K562 (cell line): ENCODE results near the gene GPR153. TPM values are rescaled to one million over a fixed set of nuclear protein-coding genes. Genes with fewer than 3 reads are reported as not detected.

Experiments used
- ATAC-seq: fragments of 200-7000 bp; cut with Tn5 transposase; 3 replicates; pipeline ENCODE4 v1.9.1; 2020; ENCODE audit warnings: moderate library complexity
- BruUV-seq: library from RNA; stranded (reverse); fragments of 400-500 nt; replicated peaks from 2 replicates; lab custom pipeline; 2021; lab: Mats Ljungman, UMichigan
- CTCF ChIA-PET: fragments of 300-600 bp; formaldehyde crosslinking; extraction: SDS; loops from one replicate; lab custom pipeline; 2021; ENCODE audit warnings: low intra/inter-chr PET ratio; lab: Yijun Ruan, JAX
- POLR2A ChIA-PET: fragments of 300-600, 350-650 bp; sonication (Branson Sonifier 250); formaldehyde crosslinking; extraction: SDS; loops from one replicate; lab custom pipeline; 2021; ENCODE audit warnings: antibody characterized with exemption, inconsistent platforms; lab: Yijun Ruan, JAX
- DNase-seq, 4 experiments: peaks; one replicate each; pipeline versions ENCODE4 v3.0.0 to v3.0.0-alpha.2; 2011 to 2018; ENCODE audit warnings: low spot score in 3 of 4, mixed read lengths in 3 of 4; ENCODE audit errors: extremely low read depth in 1 of 4
- FAIRE-seq: peaks from 2 replicates; lab custom pipeline; 2011; peaks lifted over from hg19 to GRCh38; lab: Jason Lieb, UNC
- H2AFZ ChIP-seq: 2 replicates; pipeline ENCODE4 v1.6.0; 2011; ENCODE audit warnings: low read depth, low read length, control low read depth, inconsistent platforms
- H3K27ac ChIP-seq: fragments of 200-600 bp; 3 replicates; pipeline ENCODE4 v1.8.0; 2011; ENCODE audit warnings: low read depth, mild to moderate bottlenecking, control low read depth, inconsistent platforms, low read length, moderate library complexity, mixed read lengths; ENCODE audit errors: extremely low read depth
- H3K27me3 ChIP-seq, 2 experiments: fragments of 300-600 bp in 1 of 2; 2 replicates in 1 of 2; 3 replicates in 1 of 2; pipeline versions ENCODE4 v1.6.0 to v1.8.0; 2011; ENCODE audit warnings: inconsistent platforms in 2 of 2, low read length in 2 of 2, mild to moderate bottlenecking in 1 of 2, mixed read lengths in 1 of 2, moderate library complexity in 1 of 2; ENCODE audit not compliant: control insufficient read depth in 2 of 2, insufficient read depth in 2 of 2
- H3K36me3 ChIP-seq: fragments of 300-600 bp; 3 replicates; pipeline ENCODE4 v1.8.0; 2011; ENCODE audit warnings: mild to moderate bottlenecking, low read length, inconsistent platforms; ENCODE audit not compliant: control insufficient read depth, insufficient read depth
- H3K4me1 ChIP-seq, 2 experiments: fragments of 200-600 bp in 1 of 2; replicated peaks in 1 of 2; 2 replicates in 1 of 2; 3 replicates in 1 of 2; pipeline versions ENCODE4 v1.5.1 to v1.8.0; 2011; ENCODE audit warnings: inconsistent platforms in 2 of 2, low read length in 2 of 2, mild to moderate bottlenecking in 1 of 2, mixed read lengths in 1 of 2, moderate library complexity in 1 of 2; ENCODE audit not compliant: control insufficient read depth in 2 of 2, insufficient read depth in 2 of 2
- H3K4me2 ChIP-seq: 2 replicates; pipeline ENCODE4 v1.6.1; 2011; ENCODE audit warnings: low read length, control low read depth, inconsistent platforms, mixed read lengths; ENCODE audit not compliant: insufficient read depth
- H3K4me3 ChIP-seq: fragments of 200-600 bp; sonication (generic), shearing (Covaris generic); 2 replicates; pipeline ENCODE4 v1.5.1; 2016; ENCODE audit warnings: control low read depth, inconsistent platforms
- H3K79me2 ChIP-seq: fragments of 200-600 bp; 3 replicates; pipeline ENCODE4 v1.8.0; 2011; ENCODE audit warnings: low read length, inconsistent platforms; ENCODE audit not compliant: control insufficient read depth, insufficient read depth
- H3K9ac ChIP-seq, 2 experiments: 2 replicates each; pipeline versions ENCODE4 v1.6.0 to v1.6.1; 2011; ENCODE audit warnings: low read depth in 2 of 2, low read length in 2 of 2, control low read depth in 1 of 2, inconsistent platforms in 1 of 2, mild to moderate bottlenecking in 1 of 2, mixed read lengths in 1 of 2; ENCODE audit not compliant: insufficient read depth in 1 of 2
- H3K9me1 ChIP-seq: one replicate; pipeline ENCODE4 v1.6.0; 2011; ENCODE audit warnings: inconsistent platforms, mild to moderate bottlenecking, low read length, moderate library complexity; ENCODE audit not compliant: control insufficient read depth, insufficient read depth
- H3K9me3 ChIP-seq: replicated peaks from 2 replicates; pipeline ENCODE4 v1.5.1; 2011; ENCODE audit warnings: low read depth, low read length, inconsistent platforms; ENCODE audit not compliant: control insufficient read depth, insufficient read depth
- H4K20me1 ChIP-seq: replicated peaks from 2 replicates; pipeline ENCODE4 v1.6.1; 2011; ENCODE audit warnings: low read length, inconsistent platforms, mixed read lengths; ENCODE audit not compliant: control insufficient read depth, insufficient read depth
- CSDE1 ChIP-seq, 2 experiments: fragments of 450-650 bp; IDR thresholded peaks; 2 replicates each; pipeline ENCODE4 v1.6.1; 2016; ENCODE audit warnings: mild to moderate bottlenecking in 1 of 2
- CTCF ChIP-seq, 3 experiments: IDR thresholded peaks in 2 of 3; conservative IDR thresholded peaks in 1 of 3; 2 replicates each; pipeline ENCODE4 v1.5.1; 2011 to 2012; ENCODE audit warnings: low read length in 3 of 3, mild to moderate bottlenecking in 3 of 3, control low read depth in 2 of 3, improper control_type of control experiment in 1 of 3, inconsistent platforms in 1 of 3, low read depth in 1 of 3, mixed read lengths in 1 of 3, moderate library complexity in 1 of 3; ENCODE audit not compliant: insufficient read depth in 2 of 3
- MYBL2 ChIP-seq, 2 experiments: fragments of 450-650 bp in 1 of 2; sonication (generic) in 1 of 2; formaldehyde crosslinking in 1 of 2; IDR thresholded peaks; 2 replicates each; pipeline versions ENCODE4 v1.6.1 to v1.8.1; 2017 to 2022; ENCODE audit warnings: borderline replicate concordance in 1 of 2, inconsistent platforms in 1 of 2, low read depth in 1 of 2, mild to moderate bottlenecking in 1 of 2, missing genetic modification reagents in 1 of 2, moderate library complexity in 1 of 2
- RAD51 ChIP-seq: fragments of 450-650 bp; IDR thresholded peaks from 2 replicates; pipeline ENCODE4 v1.7.1; 2016; ENCODE audit warnings: low read depth, mild to moderate bottlenecking, borderline replicate concordance
- SMARCA5 ChIP-seq: fragments of 450-650 bp; IDR thresholded peaks from 2 replicates; pipeline ENCODE4 v1.6.1; 2016
- SMARCC2 ChIP-seq: fragments of 450-650 bp; IDR thresholded peaks from 2 replicates; pipeline ENCODE4 v1.6.1; 2017; ENCODE audit warnings: antibody characterized with exemption, moderate library complexity, mild to moderate bottlenecking, low read depth
- TFAP4 ChIP-seq: sonication (generic); formaldehyde crosslinking; IDR thresholded peaks from 2 replicates; pipeline ENCODE4 v1.8.0; 2022; ENCODE audit warnings: missing genetic modification reagents, mild to moderate bottlenecking, moderate library complexity, borderline replicate concordance
- TRIM24 ChIP-seq, 2 experiments: fragments of 450-650 bp; IDR thresholded peaks; 2 replicates each; pipeline ENCODE4 v1.6.1; 2016
- ZNF140 ChIP-seq: fragments of 250-450 bp; sonication (Bioruptor Pico); IDR thresholded peaks from 2 replicates; pipeline ENCODE4 v1.8.0; 2021; ENCODE audit warnings: moderate library complexity, mild to moderate bottlenecking, inconsistent platforms
- ZNF253 ChIP-seq: fragments of 250-450 bp; sonication (Bioruptor Pico); conservative IDR thresholded peaks from 2 replicates; pipeline ENCODE4 v1.6.1; 2021; ENCODE audit warnings: mild to moderate bottlenecking
- WGBS: fragments of 100-300 bp; shearing (Covaris generic); methylation state at CpG from one replicate; pipeline ENCODE4 v1.1.6; 2016; ENCODE audit warnings: low coverage, mixed read lengths; ENCODE audit not compliant: insufficient coverage; ENCODE audit errors: missing lambda C conversion rate; 5-methylcytosine and 5-hydroxymethylcytosine counted together
- in situ Hi-C: fragments of 300-500 bp; cut with MboI; formaldehyde crosslinking; loops from 4 replicates; pipeline ENCODE4 v1.15.0; 2018; ENCODE audit warnings: inconsistent platforms, mixed read lengths
- intact Hi-C: fragments of 100-400 bp; cut with micrococcal nuclease; formaldehyde crosslinking; loops from 2 replicates; pipeline ENCODE4 v1.14.2; 2022
- polyA plus RNA-seq, 8 experiments: library from polyadenylated mRNA; depleted of rRNA in 4 of 8; stranded (reverse) in 5 of 8; unstranded in 3 of 8; fragments of >200 nt; fragmentation: Nextera tagmentation in 2 of 8; fragmentation: Illumina TruSeq in 1 of 8; extraction: Ambion mirVana in 2 of 8; extraction: Trizol in 1 of 8; gene quantifications; 2 replicates each; pipeline versions ENCODE4 v1.2.1 to v1.2.3, GENCODE V29; 2011 to 2014; ENCODE audit warnings: inconsistent platforms in 1 of 8, missing spikeins in 1 of 8
- total RNA-seq, 7 experiments: library from RNA; depleted of rRNA in 6 of 7; stranded (reverse); fragments of >200 nt in 6 of 7; fragmentation: Illumina TruSeq in 2 of 7; extraction: Trizol in 2 of 7; gene quantifications; 2 replicates each; pipeline versions ENCODE4 v1.2.1 to v1.2.3, GENCODE V29; 2011 to 2021; ENCODE audit warnings: low replicate concordance in 1 of 7

The GPR153 gene
- total and polyA plus RNA-seq, 9 of the 15 experiments (the other 6 are each of a cell fraction or from before 2014, with no cell fraction given), result 0.01 to 1.5 (median 0.51) TPM

- Histone ChIP-seq H4K20me1 (no peaks in the 10 kb centered on the region), H3K9me1 (peaks cover 4% of the 10 kb centered on the region), H3K9me3 (no peaks in the 10 kb centered on the region), H3K79me2 (peaks cover 49% of the 10 kb centered on the region), H3K4me1 (peaks cover 7 to 72% of the 10 kb centered on the region in 2 experiments; a peak in 4 of 5 replicates), H3K36me3 (peaks cover 56% of the 10 kb centered on the region; the same call in 2 of the 3 replicates), H3K27ac (peak overlapping the region; percentile 75; the same call in 2 of the 3 replicates), H3K4me2 (peak overlapping the region; percentile 71), H2AFZ (peak overlapping the region; percentile 86), H3K27me3 (no peaks in the 10 kb centered on the region), H3K4me3 (peak overlapping the region; percentile 41), H3K9ac (peak overlapping the region; percentile 68 to 95)
- ChIA-PET POLR2A (interaction anchor here (0.6 to 1.9 kb wide), 5 partner anchors 8 to 298 kb away, joined by 3 to 6 read pairs (median 4); no protein-coding TSS in a partner anchor), CTCF (no interaction called here)
- no peak for FAIRE-seq
- 74% methylated on average over 15 of the region's 17 CpGs for WGBS
- DNase-seq, result peak; percentile 38 to 51 (median 40)
- in situ Hi-C loops (no loop called here), intact Hi-C loops (no loop called here)
- no TSS peak for BruUV-seq
- peak; percentile 4; the same call in 1 of the 3 replicates for ATAC-seq
- TF ChIP-seq TRIM24 (IDR thresholded peaks at IDR 0.05) (no peak), TFAP4 (CRISPR knock-in tag) (0 out of 2 replicates have a peak, but pooled peaks have one; percentile 41), SMARCA5 (0 out of 2 replicates have a peak, but pooled peaks have one; percentile 19), RAD51 (no peak), ZNF140 (CRISPR knock-in tag) (no peak), CTCF (IDR thresholded peaks at IDR 0.05 in 2 of 3, conservative IDR thresholded peaks at IDR 0.05 in 1 of 3; ENCODE audit: insufficient read depth in 2 of 3, low read depth in 1 of 3, low read length in 3 of 3) (peak; percentile 36 to 48 (median 41); a peak in 5 of 6 replicates), SMARCC2 (no peak), ZNF253 (no peak), CSDE1 (IDR thresholded peaks at IDR 0.05) (no peak), MYBL2 (IDR thresholded peaks at IDR 0.05; ENCODE audit: low read depth) (no peak), MYBL2 (CRISPR knock-in tag; IDR thresholded peaks at IDR 0.05; ENCODE audit: borderline replicate concordance) (0 out of 2 replicates have a peak, but pooled peaks have one; percentile 2)
These were observed 51.0 kb downstream of the GPR153 start for GRCh38 chr1:6209661-6210580.
